GM21619 (cell line): ENCODE results near the gene NR5A1.

Experiments used
- ATAC-seq: cut with Tn5 transposase; IDR thresholded peaks from one replicate; pipeline ENCODE4 v1.9.1; 2021; ENCODE audit not compliant: unreplicated experiment

Gene NR5A1

DNA sequence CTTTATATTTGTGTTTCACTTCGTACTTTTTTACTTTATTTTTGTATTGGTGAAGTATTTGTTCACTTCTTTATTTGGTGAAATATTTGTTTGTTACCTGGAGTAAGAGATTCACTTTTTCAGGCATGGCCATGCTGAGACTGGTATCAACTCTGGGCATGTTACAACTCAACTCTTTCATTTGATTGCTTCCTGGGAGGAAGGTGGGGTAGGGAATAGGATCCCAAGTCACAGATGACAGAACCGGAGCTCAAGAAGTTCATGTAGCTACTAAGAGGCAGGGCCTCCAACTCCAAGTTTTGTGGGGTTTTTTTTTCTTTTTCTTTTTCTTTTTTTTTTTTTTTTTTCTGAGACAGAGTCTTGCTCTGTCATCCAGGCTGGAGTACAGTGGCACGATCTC is 63.0 kb downstream of the NR5A1 start:
- ATAC-seq: no peak

DNA sequence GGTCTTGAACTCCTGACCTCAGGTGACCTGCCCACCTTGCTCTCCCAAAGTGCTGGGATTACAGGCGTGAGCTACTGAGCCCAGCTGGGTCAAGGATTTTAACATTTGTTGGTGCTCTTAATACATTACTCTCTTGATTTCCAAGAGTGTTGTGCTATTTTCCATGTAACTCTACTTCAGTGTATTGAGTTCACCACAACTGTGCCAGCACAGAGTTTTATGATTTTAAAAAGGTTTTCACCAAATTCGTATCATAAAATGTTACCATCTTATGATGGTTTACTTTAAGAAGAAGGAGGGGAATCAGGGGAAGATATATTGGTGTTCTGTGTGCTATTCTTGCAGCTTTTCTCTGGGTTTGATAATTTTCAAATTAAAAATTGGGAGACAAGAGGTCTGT is 63.6 kb downstream of the NR5A1 start:
- no peak for ATAC-seq

GRCh38 chr9:124442826-124443225 is 64.4 kb downstream of the NR5A1 start:
- ATAC-seq: no peak

DNA sequence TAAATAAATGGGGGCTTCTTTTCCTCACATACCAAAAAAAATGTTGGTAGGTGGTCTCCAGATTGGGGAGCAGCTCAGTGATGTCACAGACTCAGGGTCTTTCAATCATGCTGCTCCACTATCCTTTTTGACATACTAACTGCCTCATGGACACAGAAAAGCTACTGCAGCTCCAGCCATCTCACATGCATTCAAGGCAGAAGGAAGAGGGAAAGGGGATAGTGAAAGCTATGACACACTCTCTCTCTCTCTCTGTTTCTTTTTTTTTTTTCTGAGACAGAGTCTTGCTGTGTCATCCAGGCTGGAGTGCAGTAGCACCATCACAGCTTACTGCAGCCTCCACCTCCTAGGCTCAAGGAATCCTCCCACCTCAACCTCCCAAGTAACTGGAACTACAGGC is 64.8 kb downstream of the NR5A1 start:
- ATAC-seq: no peak

DNA sequence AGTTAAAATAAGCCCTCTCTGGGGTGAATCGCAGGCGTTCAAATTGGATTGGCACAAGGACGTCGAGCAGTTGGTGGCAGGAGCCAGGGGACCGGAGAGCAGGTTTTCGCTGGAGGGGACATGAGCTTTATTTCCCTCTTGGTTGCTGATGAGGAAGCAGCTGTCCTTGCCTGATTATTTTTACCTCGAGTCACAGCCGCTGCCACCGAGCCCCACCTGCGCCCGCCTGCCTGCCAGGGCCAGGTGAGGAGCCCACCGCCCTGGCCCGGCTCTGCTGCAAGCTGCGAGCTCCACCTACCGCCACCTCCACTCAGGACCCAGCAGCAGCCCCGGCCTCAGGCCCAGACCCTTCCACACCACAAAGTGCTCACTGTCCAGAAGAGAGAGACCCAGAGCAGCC is 65.9 kb downstream of the NR5A1 start:
- no peak for ATAC-seq

DNA sequence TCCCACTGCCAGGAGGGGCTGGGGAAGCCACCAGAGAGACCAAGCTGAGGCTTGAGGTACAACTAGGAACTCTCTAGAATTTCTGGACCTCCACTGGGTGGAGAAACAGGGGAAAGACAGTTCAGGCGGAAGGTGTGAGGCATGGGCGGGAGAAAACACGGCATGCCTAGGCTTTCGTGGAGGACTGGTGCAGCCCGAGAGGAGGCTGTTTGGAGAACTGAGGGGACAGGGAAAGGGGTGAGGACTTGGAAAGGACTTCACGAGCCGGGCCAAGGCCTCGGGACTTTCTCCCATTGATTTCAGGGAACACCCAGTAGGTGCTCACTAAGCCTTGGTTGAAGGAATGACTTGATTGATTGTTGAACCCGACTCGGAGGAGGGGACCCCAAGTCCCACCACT is 66.4 kb downstream of the NR5A1 start:
- ATAC-seq: no peak

GRCh38 chr9:124439686-124440243 is 67.4 kb downstream of the NR5A1 start:
- ATAC-seq: no peak

GRCh38 chr9:124439086-124439485 is 68.1 kb downstream of the NR5A1 start:
- no peak for ATAC-seq

- no peak for ATAC-seq
These were observed 69.1 kb downstream of the NR5A1 start for GRCh38 chr9:124438091-124438490.

- no peak for ATAC-seq
These were observed 70.1 kb downstream of the NR5A1 start for GRCh38 chr9:124437086-124437485.

DNA sequence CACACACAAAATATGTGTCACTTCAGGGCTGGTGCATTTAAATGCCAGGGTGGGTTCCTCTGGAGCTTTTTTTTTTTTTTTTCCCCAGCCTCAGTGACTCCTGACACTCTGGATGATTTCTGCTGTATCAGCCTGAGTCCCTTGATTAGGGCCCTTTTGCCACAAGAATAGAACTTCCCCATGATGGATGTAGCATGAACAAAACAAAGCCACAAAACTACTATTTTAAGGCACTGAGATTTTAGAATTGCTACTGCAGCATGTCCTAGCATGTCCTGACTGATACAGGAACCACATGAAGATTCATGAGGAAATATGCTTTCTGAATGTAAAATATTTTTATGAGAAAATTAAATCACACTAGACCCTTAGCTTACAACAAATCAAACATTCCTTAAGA is 70.9 kb downstream of the NR5A1 start:
- ATAC-seq: no peak
